GM18526 (cell line): ENCODE measurements around the gene IRF2BP2.

Experiments
- POLR2A ChIP-seq: IDR thresholded peaks from 3 replicates; pipeline ENCODE4 v1.6.1; 2011; ENCODE audit not compliant: insufficient read length; ENCODE audit errors: extremely low read depth

The IRF2BP2 gene

GRCh38 chr1:234586304-234586703, 23.7 kb downstream of the IRF2BP2 start:
- TF ChIP-seq POLR2A, result no peak

GRCh38 chr1:234585330-234586055, 24.5 kb downstream of the IRF2BP2 start:
- no peak for TF ChIP-seq POLR2A

- no peak for TF ChIP-seq POLR2A
Measured at GRCh38 chr1:234584926-234585325, 25.1 kb downstream of the IRF2BP2 start.

- no peak for TF ChIP-seq POLR2A
Measured at GRCh38 chr1:234584420-234584805, 25.6 kb downstream of the IRF2BP2 start.

GRCh38 chr1:234583755-234584419, 26.1 kb downstream of the IRF2BP2 start:
- no peak for TF ChIP-seq POLR2A

- TF ChIP-seq POLR2A, result no peak
Measured at GRCh38 chr1:234582681-234583301, 27.2 kb downstream of the IRF2BP2 start.

GRCh38 chr1:234582186-234582585, 27.8 kb downstream of the IRF2BP2 start:
- TF ChIP-seq POLR2A, result no peak

GRCh38 chr1:234581063-234581714, 28.8 kb downstream of the IRF2BP2 start:
- no peak for TF ChIP-seq POLR2A

GRCh38 chr1:234579967-234580366, 30.0 kb downstream of the IRF2BP2 start:
- TF ChIP-seq POLR2A, result no peak

- no peak for TF ChIP-seq POLR2A
Measured at GRCh38 chr1:234578735-234579134, 31.2 kb downstream of the IRF2BP2 start.

GRCh38 chr1:234578087-234578486, 31.9 kb downstream of the IRF2BP2 start:
- no peak for TF ChIP-seq POLR2A

- no peak for TF ChIP-seq POLR2A
Measured at GRCh38 chr1:234573711-234574299, 36.2 kb downstream of the IRF2BP2 start.

- TF ChIP-seq POLR2A, result no peak
Measured at GRCh38 chr1:234572966-234573365, 37.0 kb downstream of the IRF2BP2 start.

- TF ChIP-seq POLR2A, result no peak
Measured at GRCh38 chr1:234571702-234572101, 38.3 kb downstream of the IRF2BP2 start.

- no peak for TF ChIP-seq POLR2A
Measured at GRCh38 chr1:234570329-234571120, 39.5 kb downstream of the IRF2BP2 start.
